Liver (tissue), 3 donors: Measurements from ENCODE around the gene KIF3B.

Experiments used
- ATF3 ChIP-seq: IDR thresholded peaks from 2 replicates; pipeline ENCODE4 v1.6.1; 2016; ENCODE audit warnings: antibody characterized with exemption
- EGR1 ChIP-seq, 2 donors: IDR thresholded peaks; 2 replicates each; pipeline ENCODE4 v1.6.1; 2016 to 2018; ENCODE audit warnings: antibody characterized with exemption in 2 of 2, low read depth in 2 of 2
- FOXA1 ChIP-seq: IDR thresholded peaks from 2 replicates; pipeline ENCODE4 v1.6.1; 2016; ENCODE audit warnings: antibody characterized with exemption
- HNF4A ChIP-seq, 2 donors: conservative IDR thresholded peaks; 2 replicates each; pipeline ENCODE4 v1.6.1; 2016; ENCODE audit warnings: antibody characterized with exemption in 2 of 2, mild to moderate bottlenecking in 2 of 2
- JUND ChIP-seq, 2 donors: IDR thresholded peaks; 2 replicates each; pipeline ENCODE4 v1.6.1; 2016; ENCODE audit warnings: antibody characterized with exemption in 2 of 2
- MAX ChIP-seq: IDR thresholded peaks from 2 replicates; pipeline ENCODE4 v1.6.1; 2016; ENCODE audit warnings: antibody characterized with exemption
- RAD21 ChIP-seq, 2 donors: IDR thresholded peaks; 2 replicates each; pipeline ENCODE4 v1.6.1; 2016; ENCODE audit warnings: antibody characterized with exemption in 2 of 2, mild to moderate bottlenecking in 2 of 2
- RXRA ChIP-seq, 2 donors: IDR thresholded peaks; 2 replicates each; pipeline ENCODE4 v1.6.1; 2017 to 2018; ENCODE audit warnings: antibody characterized with exemption in 2 of 2, mild to moderate bottlenecking in 1 of 2
- TAF1 ChIP-seq: conservative IDR thresholded peaks from 2 replicates; pipeline ENCODE4 v1.6.1; 2016; ENCODE audit warnings: antibody characterized with exemption, mild to moderate bottlenecking
- YY1 ChIP-seq: IDR thresholded peaks from 2 replicates; pipeline ENCODE4 v1.6.1; 2016; ENCODE audit warnings: antibody characterized with exemption, mild to moderate bottlenecking
- TF ChIP-seq, protein P1 (sequence below): fragments of 150-350 bp; IDR thresholded peaks from 2 replicates; pipeline ENCODE4 v1.5.1; 2017; ENCODE audit warnings: improper control_type of control experiment, low read depth, low read length; ENCODE audit not compliant: missing input control
- TF ChIP-seq, protein P2 (sequence below): IDR thresholded peaks from 2 replicates; pipeline ENCODE4 v1.6.1; 2016; ENCODE audit warnings: antibody characterized with exemption, mild to moderate bottlenecking
- donor health status: healthy.
- donor health status: healthy.

DNA sequence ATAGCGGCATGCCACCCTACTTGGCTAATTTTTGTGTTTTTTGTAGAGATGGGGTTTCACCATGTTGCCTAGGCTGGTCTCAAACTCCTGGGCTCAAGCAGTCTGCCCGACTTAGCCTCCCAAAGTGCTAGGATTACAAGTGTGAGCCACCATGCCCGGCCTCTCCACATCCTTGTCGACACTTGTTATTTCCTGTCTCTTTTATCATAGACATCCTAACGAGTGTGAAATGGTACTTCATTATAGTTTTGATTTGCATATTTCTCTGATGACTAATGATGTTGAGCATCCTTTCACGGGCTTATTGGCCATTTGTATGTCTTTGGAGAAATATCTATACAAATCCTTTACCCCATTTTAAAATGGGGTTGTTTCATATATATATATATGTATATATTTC, 41.6 kb downstream of the KIF3B start:
- TF ChIP-seq, protein P1, sequence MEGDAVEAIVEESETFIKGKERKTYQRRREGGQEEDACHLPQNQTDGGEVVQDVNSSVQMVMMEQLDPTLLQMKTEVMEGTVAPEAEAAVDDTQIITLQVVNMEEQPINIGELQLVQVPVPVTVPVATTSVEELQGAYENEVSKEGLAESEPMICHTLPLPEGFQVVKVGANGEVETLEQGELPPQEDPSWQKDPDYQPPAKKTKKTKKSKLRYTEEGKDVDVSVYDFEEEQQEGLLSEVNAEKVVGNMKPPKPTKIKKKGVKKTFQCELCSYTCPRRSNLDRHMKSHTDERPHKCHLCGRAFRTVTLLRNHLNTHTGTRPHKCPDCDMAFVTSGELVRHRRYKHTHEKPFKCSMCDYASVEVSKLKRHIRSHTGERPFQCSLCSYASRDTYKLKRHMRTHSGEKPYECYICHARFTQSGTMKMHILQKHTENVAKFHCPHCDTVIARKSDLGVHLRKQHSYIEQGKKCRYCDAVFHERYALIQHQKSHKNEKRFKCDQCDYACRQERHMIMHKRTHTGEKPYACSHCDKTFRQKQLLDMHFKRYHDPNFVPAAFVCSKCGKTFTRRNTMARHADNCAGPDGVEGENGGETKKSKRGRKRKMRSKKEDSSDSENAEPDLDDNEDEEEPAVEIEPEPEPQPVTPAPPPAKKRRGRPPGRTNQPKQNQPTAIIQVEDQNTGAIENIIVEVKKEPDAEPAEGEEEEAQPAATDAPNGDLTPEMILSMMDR, result no peak
- no peak for TF ChIP-seq YY1
- TF ChIP-seq RXRA (IDR thresholded peaks at IDR 0.05), result no peak
- no peak for TF ChIP-seq RAD21 (IDR thresholded peaks at IDR 0.05)
- no peak for TF ChIP-seq MAX
- TF ChIP-seq, protein P2, sequence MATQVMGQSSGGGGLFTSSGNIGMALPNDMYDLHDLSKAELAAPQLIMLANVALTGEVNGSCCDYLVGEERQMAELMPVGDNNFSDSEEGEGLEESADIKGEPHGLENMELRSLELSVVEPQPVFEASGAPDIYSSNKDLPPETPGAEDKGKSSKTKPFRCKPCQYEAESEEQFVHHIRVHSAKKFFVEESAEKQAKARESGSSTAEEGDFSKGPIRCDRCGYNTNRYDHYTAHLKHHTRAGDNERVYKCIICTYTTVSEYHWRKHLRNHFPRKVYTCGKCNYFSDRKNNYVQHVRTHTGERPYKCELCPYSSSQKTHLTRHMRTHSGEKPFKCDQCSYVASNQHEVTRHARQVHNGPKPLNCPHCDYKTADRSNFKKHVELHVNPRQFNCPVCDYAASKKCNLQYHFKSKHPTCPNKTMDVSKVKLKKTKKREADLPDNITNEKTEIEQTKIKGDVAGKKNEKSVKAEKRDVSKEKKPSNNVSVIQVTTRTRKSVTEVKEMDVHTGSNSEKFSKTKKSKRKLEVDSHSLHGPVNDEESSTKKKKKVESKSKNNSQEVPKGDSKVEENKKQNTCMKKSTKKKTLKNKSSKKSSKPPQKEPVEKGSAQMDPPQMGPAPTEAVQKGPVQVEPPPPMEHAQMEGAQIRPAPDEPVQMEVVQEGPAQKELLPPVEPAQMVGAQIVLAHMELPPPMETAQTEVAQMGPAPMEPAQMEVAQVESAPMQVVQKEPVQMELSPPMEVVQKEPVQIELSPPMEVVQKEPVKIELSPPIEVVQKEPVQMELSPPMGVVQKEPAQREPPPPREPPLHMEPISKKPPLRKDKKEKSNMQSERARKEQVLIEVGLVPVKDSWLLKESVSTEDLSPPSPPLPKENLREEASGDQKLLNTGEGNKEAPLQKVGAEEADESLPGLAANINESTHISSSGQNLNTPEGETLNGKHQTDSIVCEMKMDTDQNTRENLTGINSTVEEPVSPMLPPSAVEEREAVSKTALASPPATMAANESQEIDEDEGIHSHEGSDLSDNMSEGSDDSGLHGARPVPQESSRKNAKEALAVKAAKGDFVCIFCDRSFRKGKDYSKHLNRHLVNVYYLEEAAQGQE, result no peak
- no peak for TF ChIP-seq TAF1
- no peak for TF ChIP-seq HNF4A (conservative IDR thresholded peaks at IDR 0.05)
- TF ChIP-seq ATF3, result no peak
- no peak for TF ChIP-seq EGR1 (IDR thresholded peaks at IDR 0.05; ENCODE audit: low read depth in 2 of 2)
- no peak for TF ChIP-seq FOXA1
- TF ChIP-seq JUND (IDR thresholded peaks at IDR 0.05), result no peak
